K562 (cell line): ENCODE measurements around the gene GLIS2. TPM values are rescaled to one million over a fixed set of nuclear protein-coding genes. Genes with fewer than 3 reads are reported as not detected.

ENCODE experiments used
- CAMTA2 ChIP-seq: fragments of 250-450 bp; sonication (Bioruptor Pico); conservative IDR thresholded peaks from 2 replicates; pipeline ENCODE4 v1.5.1; 2022
- CCAR2 ChIP-seq: fragments of 200-400 bp; formaldehyde crosslinking; IDR thresholded peaks from 2 replicates; pipeline ENCODE4 v1.6.1; 2017; ENCODE audit warnings: mild to moderate bottlenecking, low read depth, low read length
- CREB3 ChIP-seq: fragments of 450-650 bp; conservative IDR thresholded peaks from 2 replicates; pipeline ENCODE4 v1.6.1; 2016; ENCODE audit warnings: missing genetic modification characterization, low read depth, mild to moderate bottlenecking, missing compliant biosample characterization, moderate library complexity
- MEF2A ChIP-seq: IDR thresholded peaks from 2 replicates; pipeline ENCODE4 v1.6.1; 2011; ENCODE audit warnings: low read depth, mild to moderate bottlenecking, low read length, moderate library complexity; ENCODE audit not compliant: control insufficient read depth
- MYNN ChIP-seq, 2 experiments: sonication (generic); formaldehyde crosslinking in 1 of 2; IDR thresholded peaks; 2 replicates each; pipeline versions ENCODE4 v1.5.0 to v1.6.1; 2016 to 2020; ENCODE audit warnings: antibody characterized with exemption in 1 of 2, missing genetic modification reagents in 1 of 2
- NR3C1 ChIP-seq: sonication (generic); formaldehyde crosslinking; IDR thresholded peaks from 2 replicates; pipeline ENCODE4 v1.8.1; 2022; ENCODE audit warnings: missing genetic modification reagents
- NRF1 ChIP-seq, 2 experiments: fragments of 450-650 bp; IDR thresholded peaks in 1 of 2; conservative IDR thresholded peaks in 1 of 2; 2 replicates each; pipeline ENCODE4 v1.6.1; 2014; ENCODE audit warnings: mild to moderate bottlenecking in 2 of 2
- PHF20 ChIP-seq: fragments of 450-650 bp; IDR thresholded peaks from 2 replicates; pipeline ENCODE4 v1.6.1; 2018; ENCODE audit not compliant: partially characterized antibody
- RFX5 ChIP-seq: IDR thresholded peaks from 2 replicates; pipeline ENCODE4 v1.6.1; 2011; ENCODE audit warnings: low read depth, mild to moderate bottlenecking, improper control_type of control experiment, low read length
- SIN3B ChIP-seq: fragments of 450-650 bp; IDR thresholded peaks from 2 replicates; pipeline ENCODE4 v1.6.1; 2017; ENCODE audit warnings: low read depth, mild to moderate bottlenecking, moderate library complexity
- SP1 ChIP-seq: sonication (generic); formaldehyde crosslinking; IDR thresholded peaks from 2 replicates; pipeline ENCODE4 v1.8.1; 2022; ENCODE audit warnings: mild to moderate bottlenecking, missing genetic modification reagents
- SRSF1 ChIP-seq: fragments of 200-400 bp; formaldehyde crosslinking; IDR thresholded peaks from 2 replicates; pipeline ENCODE4 v1.6.1; 2017; ENCODE audit warnings: mild to moderate bottlenecking, low read depth, low read length, moderate library complexity
- U2AF1 ChIP-seq: fragments of 200-400 bp; formaldehyde crosslinking; optimal IDR thresholded peaks from 2 replicates; pipeline ENCODE3; 2017; ENCODE audit warnings: mild to moderate bottlenecking, low read depth, low read length, moderate library complexity
- ZBTB12 ChIP-seq: fragments of 250-450 bp; sonication (Bioruptor Pico); IDR thresholded peaks from 2 replicates; pipeline ENCODE4 v1.4.0; 2020
- ZNF24 ChIP-seq: fragments of 450-650 bp; IDR thresholded peaks from 2 replicates; pipeline ENCODE4 v1.6.1; 2016
- ZNF274 ChIP-seq: IDR thresholded peaks from 2 replicates; pipeline ENCODE4 v1.6.1; 2011; ENCODE audit warnings: low read depth, mild to moderate bottlenecking, low read length, moderate library complexity, borderline replicate concordance
- ZNF696 ChIP-seq: fragments of 250-450 bp; sonication (Bioruptor Pico); conservative IDR thresholded peaks from 2 replicates; pipeline ENCODE4 v1.4.0; 2020; ENCODE audit warnings: mild to moderate bottlenecking, moderate library complexity
- polyA plus RNA-seq, 8 experiments: library from polyadenylated mRNA; depleted of rRNA in 4 of 8; stranded (reverse) in 5 of 8; unstranded in 3 of 8; fragments of >200 nt; fragmentation: Nextera tagmentation in 2 of 8; fragmentation: Illumina TruSeq in 1 of 8; extraction: Ambion mirVana in 2 of 8; extraction: Trizol in 1 of 8; gene quantifications; 2 replicates each; pipeline versions ENCODE4 v1.2.1 to v1.2.3, GENCODE V29; 2011 to 2014; ENCODE audit warnings: inconsistent platforms in 1 of 8, missing spikeins in 1 of 8
- total RNA-seq, 7 experiments: library from RNA; depleted of rRNA in 6 of 7; stranded (reverse); fragments of >200 nt in 6 of 7; fragmentation: Illumina TruSeq in 2 of 7; extraction: Trizol in 2 of 7; gene quantifications; 2 replicates each; pipeline versions ENCODE4 v1.2.1 to v1.2.3, GENCODE V29; 2011 to 2021; ENCODE audit warnings: low replicate concordance in 1 of 7
- TF ChIP-seq, protein P1 (sequence below): IDR thresholded peaks from 2 replicates; pipeline ENCODE4 v1.6.1; 2011; ENCODE audit warnings: borderline replicate concordance, low read depth, mild to moderate bottlenecking, moderate library complexity, low read length; ENCODE audit not compliant: insufficient read depth, poor library complexity, severe bottlenecking

GLIS2 gene
- total and polyA plus RNA-seq, 9 of the 15 experiments (the other 6 are each of a cell fraction or from before 2014, with no cell fraction given) = 0.10 to 9.0 (median 0.57) TPM

DNA sequence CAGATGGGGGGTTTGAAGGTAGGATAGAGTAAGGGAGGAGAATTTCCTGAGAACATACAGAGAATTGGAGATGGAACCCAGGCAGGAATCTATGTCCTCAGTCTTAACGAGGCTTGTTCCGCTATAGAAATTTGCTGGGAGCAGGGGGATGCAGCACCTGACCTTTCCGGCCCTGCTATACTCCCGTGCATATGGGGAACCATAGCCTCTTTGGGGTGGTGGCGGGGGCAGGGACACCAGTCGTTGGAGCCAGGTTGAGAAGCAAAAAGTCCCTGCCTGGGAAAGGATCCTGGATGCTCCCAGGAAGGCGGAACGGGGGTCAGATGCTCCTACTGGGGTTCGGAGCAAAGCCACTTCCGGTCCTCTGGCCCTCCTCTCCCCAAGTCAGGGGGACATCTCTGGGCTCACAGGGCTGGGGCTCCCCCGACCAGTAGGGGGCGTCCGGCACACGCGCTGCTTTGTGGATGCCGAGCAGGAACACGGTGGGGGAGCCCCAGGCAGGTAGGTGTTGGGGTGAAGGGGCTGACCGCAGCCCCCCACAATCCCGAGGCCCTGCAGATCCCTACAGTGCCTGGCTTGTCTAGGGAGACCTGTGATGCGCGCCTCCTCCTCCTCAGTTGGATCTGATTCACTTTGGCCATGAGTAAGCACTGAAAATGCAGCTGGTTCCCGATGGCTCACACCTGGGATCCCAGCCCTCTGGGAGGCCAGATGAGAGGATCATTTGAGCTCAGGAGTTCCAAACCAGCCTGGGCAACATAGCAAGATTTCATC lies 27.5 kb upstream of the GLIS2 start (continued):
- TF ChIP-seq RFX5 = no peak
- no peak for TF ChIP-seq ZBTB12 (CRISPR knock-in tag)
- 0 out of 2 replicates have a peak, but pooled peaks have one; percentile 14 for TF ChIP-seq SP1 (CRISPR knock-in tag)
- TF ChIP-seq SRSF1 = no peak
- no peak for TF ChIP-seq NR3C1 (CRISPR knock-in tag)
- TF ChIP-seq CAMTA2 = no peak
- no peak for TF ChIP-seq MEF2A
- TF ChIP-seq MYNN (IDR thresholded peaks at IDR 0.05) = no peak
- TF ChIP-seq MYNN (CRISPR knock-in tag; IDR thresholded peaks at IDR 0.05) = no peak
- no peak for TF ChIP-seq CREB3 (tag)
- peak; percentile 12; the same call in 1 of the 2 replicates for TF ChIP-seq SIN3B
- TF ChIP-seq, protein P1, sequence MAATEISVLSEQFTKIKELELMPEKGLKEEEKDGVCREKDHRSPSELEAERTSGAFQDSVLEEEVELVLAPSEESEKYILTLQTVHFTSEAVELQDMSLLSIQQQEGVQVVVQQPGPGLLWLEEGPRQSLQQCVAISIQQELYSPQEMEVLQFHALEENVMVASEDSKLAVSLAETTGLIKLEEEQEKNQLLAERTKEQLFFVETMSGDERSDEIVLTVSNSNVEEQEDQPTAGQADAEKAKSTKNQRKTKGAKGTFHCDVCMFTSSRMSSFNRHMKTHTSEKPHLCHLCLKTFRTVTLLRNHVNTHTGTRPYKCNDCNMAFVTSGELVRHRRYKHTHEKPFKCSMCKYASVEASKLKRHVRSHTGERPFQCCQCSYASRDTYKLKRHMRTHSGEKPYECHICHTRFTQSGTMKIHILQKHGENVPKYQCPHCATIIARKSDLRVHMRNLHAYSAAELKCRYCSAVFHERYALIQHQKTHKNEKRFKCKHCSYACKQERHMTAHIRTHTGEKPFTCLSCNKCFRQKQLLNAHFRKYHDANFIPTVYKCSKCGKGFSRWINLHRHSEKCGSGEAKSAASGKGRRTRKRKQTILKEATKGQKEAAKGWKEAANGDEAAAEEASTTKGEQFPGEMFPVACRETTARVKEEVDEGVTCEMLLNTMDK = peak; percentile 90
- no peak for TF ChIP-seq U2AF1
- 0 out of 4 replicates have a peak, but pooled peaks of 1 of the 2 experiments have one; percentile 19 for TF ChIP-seq NRF1 (conservative IDR thresholded peaks at IDR 0.05 in 1 of 2, IDR thresholded peaks at IDR 0.05 in 1 of 2)
- no peak for TF ChIP-seq PHF20
- no peak for TF ChIP-seq CCAR2
- TF ChIP-seq ZNF696 (CRISPR knock-in tag) = no peak
- no peak for TF ChIP-seq ZNF274
- no peak for TF ChIP-seq ZNF24
